Natural killer cell (primary cell): Measurements from ENCODE around the gene IQCC. TPM values are rescaled to one million over a fixed set of nuclear protein-coding genes. Genes with fewer than 3 reads are reported as not detected.

ENCODE experiments used
- ATAC-seq, 3 donors: fragments of 150-1000 bp in 2 of 3; fragments of 200-7000 bp in 1 of 3; cut with Tn5 transposase; 1 replicate in 1 of 3; 2 replicates in 2 of 3; pipeline ENCODE4 v1.10.0; 2021; ENCODE audit warnings: mild to moderate bottlenecking in 2 of 3, moderate library complexity in 2 of 3
- DNase-seq, 2 donors: peaks; one replicate each; pipeline versions ENCODE4 v3.0.0 to v3.0.0-alpha.2; 2013 to 2021; ENCODE audit warnings: mixed read lengths in 1 of 2
- H3K27ac ChIP-seq: one replicate; pipeline ENCODE4 v1.5.1; 2013; ENCODE audit warnings: mild to moderate bottlenecking, low read length
- H3K27me3 ChIP-seq: one replicate; pipeline ENCODE4 v1.6.1; 2013; ENCODE audit warnings: low read length; ENCODE audit not compliant: control insufficient read depth, insufficient read depth
- H3K36me3 ChIP-seq: one replicate; pipeline ENCODE4 v1.6.1; 2013; ENCODE audit warnings: low read length; ENCODE audit not compliant: control insufficient read depth, insufficient read depth
- H3K4me1 ChIP-seq: one replicate; pipeline ENCODE4 v1.6.1; 2013; ENCODE audit warnings: low read length; ENCODE audit not compliant: control insufficient read depth, insufficient read depth
- H3K4me3 ChIP-seq: one replicate; pipeline ENCODE4 v1.5.1; 2013; ENCODE audit warnings: low read length
- H3K9me3 ChIP-seq: one replicate; pipeline ENCODE4 v1.6.1; 2013; ENCODE audit warnings: low read length; ENCODE audit not compliant: control insufficient read depth, insufficient read depth
- H3K27ac Mint-ChIP-seq, 2 donors: one replicate each; pipeline ENCODE4 v1.8.0; 2022; ENCODE audit warnings: mild to moderate bottlenecking in 2 of 2, mixed read lengths in 2 of 2, moderate library complexity in 1 of 2
- H3K27me3 Mint-ChIP-seq, 2 donors: one replicate each; pipeline ENCODE4 v1.8.0; 2022; ENCODE audit warnings: low read depth in 2 of 2, mixed read lengths in 2 of 2
- H3K36me3 Mint-ChIP-seq: one replicate; pipeline ENCODE4 v1.8.0; 2022; ENCODE audit warnings: mixed read lengths
- H3K4me1 Mint-ChIP-seq, 2 donors: one replicate each; pipeline ENCODE4 v1.8.0; 2022; ENCODE audit warnings: mixed read lengths in 2 of 2
- H3K4me3 Mint-ChIP-seq: one replicate; pipeline ENCODE4 v1.8.0; 2022; ENCODE audit warnings: mild to moderate bottlenecking, moderate library complexity, mixed read lengths
- H3K9me3 Mint-ChIP-seq, 2 donors: one replicate each; pipeline ENCODE4 v1.8.0; 2022; ENCODE audit warnings: mixed read lengths in 2 of 2
- WGBS: methylation state at CpG from one replicate; pipeline ENCODE4 v1.1.7; 2013; ENCODE audit warnings: missing lambda C conversion rate; ENCODE audit not compliant: insufficient coverage; 5-methylcytosine and 5-hydroxymethylcytosine counted together
- intact Hi-C: fragments of 100-400 bp; cut with micrococcal nuclease; formaldehyde crosslinking; loops from one replicate; pipeline ENCODE4 v1.14.2; 2022
- total RNA-seq, 4 donors: library from RNA; stranded (reverse); fragments of 120-200 nt in 1 of 4; gene quantifications; one replicate each; pipeline versions ENCODE4 v1.2.3 to v1.2.4, GENCODE V29; 2013 to 2022
- TF ChIP-seq, protein P1 (sequence below): fragments of 200-600 bp; IDR thresholded peaks from one replicate; pipeline ENCODE4 v1.8.0; 2022; ENCODE audit warnings: antibody characterized with exemption

The IQCC gene
- total RNA-seq, 3 donors from 2014 or later (not counting 1 experiment from before 2014, with no cell fraction given) = 1.8 to 3.5 (median 3.3) TPM

- Mint-ChIP-seq H3K4me3 (peak overlapping the region; percentile 95), H3K9me3 (no peaks in the 10 kb centered on the region), H3K27me3 (no peaks in the 10 kb centered on the region), H3K4me1 (peaks cover 52 to 69% of the 10 kb centered on the region in 2 donors), H3K36me3 (no peaks in the 10 kb centered on the region), H3K27ac (peak overlapping the region; percentile 93 to 98)
- TF ChIP-seq, protein P1, sequence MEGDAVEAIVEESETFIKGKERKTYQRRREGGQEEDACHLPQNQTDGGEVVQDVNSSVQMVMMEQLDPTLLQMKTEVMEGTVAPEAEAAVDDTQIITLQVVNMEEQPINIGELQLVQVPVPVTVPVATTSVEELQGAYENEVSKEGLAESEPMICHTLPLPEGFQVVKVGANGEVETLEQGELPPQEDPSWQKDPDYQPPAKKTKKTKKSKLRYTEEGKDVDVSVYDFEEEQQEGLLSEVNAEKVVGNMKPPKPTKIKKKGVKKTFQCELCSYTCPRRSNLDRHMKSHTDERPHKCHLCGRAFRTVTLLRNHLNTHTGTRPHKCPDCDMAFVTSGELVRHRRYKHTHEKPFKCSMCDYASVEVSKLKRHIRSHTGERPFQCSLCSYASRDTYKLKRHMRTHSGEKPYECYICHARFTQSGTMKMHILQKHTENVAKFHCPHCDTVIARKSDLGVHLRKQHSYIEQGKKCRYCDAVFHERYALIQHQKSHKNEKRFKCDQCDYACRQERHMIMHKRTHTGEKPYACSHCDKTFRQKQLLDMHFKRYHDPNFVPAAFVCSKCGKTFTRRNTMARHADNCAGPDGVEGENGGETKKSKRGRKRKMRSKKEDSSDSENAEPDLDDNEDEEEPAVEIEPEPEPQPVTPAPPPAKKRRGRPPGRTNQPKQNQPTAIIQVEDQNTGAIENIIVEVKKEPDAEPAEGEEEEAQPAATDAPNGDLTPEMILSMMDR = no peak
- ATAC-seq = peak; percentile 56 to 74 (median 70)
- no peaks in the 10 kb centered on the region for H3K9me3 ChIP-seq
- H3K27ac ChIP-seq = peak overlapping the region; percentile 93
- peak overlapping the region; percentile 71 for H3K4me3 ChIP-seq
- under 1% methylated on average over 23 of the region's 26 CpGs for WGBS
- peaks cover 16% of the 10 kb centered on the region for H3K36me3 ChIP-seq
- peak; percentile 75 to 89 for DNase-seq
- intact Hi-C loops = loop anchor here (1.0 to 5.0 kb wide), 4 partner anchors 21 to 211 kb away; partner anchors contain the start of genes EIF3I, TMEM234, TMEM39B and TXLNA
- H3K27me3 ChIP-seq = no peaks in the 10 kb centered on the region
- H3K4me1 ChIP-seq = peaks cover 69% of the 10 kb centered on the region
Observed at GRCh38 chr1:32201011-32201855, 4.2 kb upstream of the IQCC start.

- TF ChIP-seq, protein P1 = no peak
- Histone ChIP-seq H3K27ac (peak overlapping the region; percentile 50), H3K4me3 (peak overlapping the region; percentile 64), H3K27me3 (no peaks in the 10 kb centered on the region), H3K36me3 (peaks cover 9% of the 10 kb centered on the region), H3K9me3 (no peaks in the 10 kb centered on the region), H3K4me1 (peaks cover 59% of the 10 kb centered on the region)
- intact Hi-C loops = loop anchor here (5.0 kb wide), 1 partner anchor 207 kb away; no protein-coding TSS in a partner anchor
- H3K4me3 Mint-ChIP-seq = peak overlapping the region; percentile 85
- H3K36me3 Mint-ChIP-seq = no peaks in the 10 kb centered on the region
- 80% methylated on average over 26 of the region's 26 CpGs for WGBS
- H3K9me3 Mint-ChIP-seq = no peaks in the 10 kb centered on the region
- H3K4me1 Mint-ChIP-seq = peaks cover 37 to 52% of the 10 kb centered on the region in 2 donors
- no peak for ATAC-seq
- H3K27ac Mint-ChIP-seq = peak overlapping the region; percentile 93 to 98
- DNase-seq = no peak
- H3K27me3 Mint-ChIP-seq = no peaks in the 10 kb centered on the region
Observed at GRCh38 chr1:32204943-32205361, 519 bp upstream of the IQCC start.

GRCh38 chr1:32208469-32208868 lies 3.0 kb downstream of the IQCC start:
- Histone ChIP-seq H3K27ac (no peak overlapping the region), H3K4me3 (no peak overlapping the region), H3K9me3 (no peaks in the 10 kb centered on the region), H3K27me3 (no peaks in the 10 kb centered on the region), H3K4me1 (peaks cover 28% of the 10 kb centered on the region), H3K36me3 (peaks cover 9% of the 10 kb centered on the region)
- TF ChIP-seq, protein P1 = no peak
- no peak overlapping the region for H3K27ac Mint-ChIP-seq
- H3K36me3 Mint-ChIP-seq = no peaks in the 10 kb centered on the region
- intact Hi-C loops = no loop called here
- H3K9me3 Mint-ChIP-seq = no peaks in the 10 kb centered on the region
- peaks cover 13 to 25% of the 10 kb centered on the region in 2 donors for H3K4me1 Mint-ChIP-seq
- no peak for ATAC-seq
- 81% methylated on average over 6 of the region's 6 CpGs for WGBS
- no peak for DNase-seq
- H3K4me3 Mint-ChIP-seq = no peak overlapping the region
- no peaks in the 10 kb centered on the region for H3K27me3 Mint-ChIP-seq
